Right lobe of liver (tissue), 4 donors: ENCODE results near the gene DSG3.
A peak's percentile ranks its signal among the peaks of the same experiment; 100 is the strongest.

Experiments
- POLR2A ChIP-seq: fragments of 450-650 bp; IDR thresholded peaks from one replicate; pipeline ENCODE4 v1.6.1; 2017; ENCODE audit warnings: antibody characterized with exemption, mild to moderate bottlenecking
- TF ChIP-seq, protein P1 (sequence below), 4 donors: fragments of 200-600 bp in 3 of 4; fragments of 450-650 bp in 1 of 4; IDR thresholded peaks; one replicate each; pipeline versions ENCODE4 v1.5.1 to v1.8.0; 2016 to 2022; ENCODE audit warnings: antibody characterized with exemption in 4 of 4, mild to moderate bottlenecking in 2 of 4
- donor health status: DM: no; HTN: no; CAD: no.
- donor health status: DM: no; HTN: no; CAD: no.
- donor health status: DM: no; HTN: yes; CAD: no.

DNA sequence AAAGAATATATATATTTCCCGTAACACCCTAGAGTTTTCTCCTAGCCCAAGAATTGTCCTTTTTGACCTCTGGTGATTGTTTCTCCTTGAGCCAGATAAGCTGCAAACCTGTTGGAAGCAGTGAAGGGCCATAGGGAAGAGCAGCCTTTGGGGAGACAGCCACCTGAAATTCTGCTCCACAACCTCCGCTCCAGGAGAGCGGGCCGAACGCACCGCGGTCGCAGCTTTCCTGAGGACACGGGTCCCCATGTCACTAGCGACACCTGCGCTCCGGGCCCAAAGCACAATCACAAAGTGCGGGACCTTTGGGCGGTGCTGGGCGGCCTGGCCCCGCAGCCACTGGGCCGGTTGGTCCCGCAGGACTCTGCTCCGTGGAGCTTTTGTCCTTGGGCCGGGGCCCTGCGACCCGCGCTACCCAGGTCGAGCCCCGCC, 49.9 kb downstream of the DSG3 start:
- TF ChIP-seq, protein P1, sequence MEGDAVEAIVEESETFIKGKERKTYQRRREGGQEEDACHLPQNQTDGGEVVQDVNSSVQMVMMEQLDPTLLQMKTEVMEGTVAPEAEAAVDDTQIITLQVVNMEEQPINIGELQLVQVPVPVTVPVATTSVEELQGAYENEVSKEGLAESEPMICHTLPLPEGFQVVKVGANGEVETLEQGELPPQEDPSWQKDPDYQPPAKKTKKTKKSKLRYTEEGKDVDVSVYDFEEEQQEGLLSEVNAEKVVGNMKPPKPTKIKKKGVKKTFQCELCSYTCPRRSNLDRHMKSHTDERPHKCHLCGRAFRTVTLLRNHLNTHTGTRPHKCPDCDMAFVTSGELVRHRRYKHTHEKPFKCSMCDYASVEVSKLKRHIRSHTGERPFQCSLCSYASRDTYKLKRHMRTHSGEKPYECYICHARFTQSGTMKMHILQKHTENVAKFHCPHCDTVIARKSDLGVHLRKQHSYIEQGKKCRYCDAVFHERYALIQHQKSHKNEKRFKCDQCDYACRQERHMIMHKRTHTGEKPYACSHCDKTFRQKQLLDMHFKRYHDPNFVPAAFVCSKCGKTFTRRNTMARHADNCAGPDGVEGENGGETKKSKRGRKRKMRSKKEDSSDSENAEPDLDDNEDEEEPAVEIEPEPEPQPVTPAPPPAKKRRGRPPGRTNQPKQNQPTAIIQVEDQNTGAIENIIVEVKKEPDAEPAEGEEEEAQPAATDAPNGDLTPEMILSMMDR (IDR thresholded peaks at IDR 0.05) = peak in 1 of 4 donors; percentile 3
- TF ChIP-seq POLR2A = no peak
